ENCODE measurements around the gene CDKN1A.

DNA sequence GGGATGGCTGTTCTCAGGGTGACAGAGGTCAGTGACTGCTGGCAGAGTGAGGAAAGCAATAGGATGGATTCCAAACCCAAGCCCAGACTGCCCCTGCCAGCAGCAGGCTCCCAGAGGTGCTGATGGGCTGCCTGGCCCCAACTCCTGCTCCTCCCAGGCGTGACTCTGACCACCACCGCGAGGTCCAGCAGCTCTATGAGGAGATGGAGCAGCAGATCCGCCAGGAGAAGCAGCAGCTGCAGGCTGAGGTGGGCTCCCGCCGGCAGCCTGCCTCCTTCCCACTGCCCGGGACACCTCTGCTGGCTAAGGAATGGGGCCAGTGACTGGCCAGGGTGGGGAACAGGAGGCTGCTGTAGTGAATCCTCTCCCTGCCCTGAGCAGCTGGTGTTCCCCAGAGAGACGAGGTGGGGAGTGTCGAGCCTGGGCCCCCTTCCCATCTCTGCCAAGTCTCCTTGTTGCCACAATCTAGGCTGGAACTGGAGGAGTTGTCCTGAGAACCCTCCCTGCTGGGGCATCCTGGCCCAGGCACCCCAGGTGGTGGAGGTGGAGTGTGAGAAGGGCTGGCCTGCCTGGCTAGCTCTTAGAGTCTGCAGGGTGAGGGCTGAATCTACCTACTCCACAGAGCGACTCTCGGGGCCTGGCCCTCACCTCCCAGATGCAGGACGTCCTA, 39.5 kb downstream of the CDKN1A start:
- TF ChIP-seq ZNF580 (tag by site-specific recombination; IDR thresholded peaks at IDR 0.05) (no peak), KLF9 (tag by site-specific recombination; IDR thresholded peaks at IDR 0.05; ENCODE audit: low read depth) (no peak), ATF2 (tag by site-specific recombination; IDR thresholded peaks at IDR 0.05; ENCODE audit: low read depth) (no peak), YY1 (tag by site-specific recombination; IDR thresholded peaks at IDR 0.05) (no peak), ZNF777 (tag by site-specific recombination; IDR thresholded peaks at IDR 0.05; ENCODE audit: borderline replicate concordance) (no peak), ZNF670 (tag by site-specific recombination; IDR thresholded peaks at IDR 0.05; ENCODE audit: low read depth) (no peak), ZSCAN16 (tag by site-specific recombination; IDR thresholded peaks at IDR 0.05) (no peak), HOXC10 (CRISPR knock-in tag; IDR thresholded peaks at IDR 0.05) (no peak), ZNF639 (tag by site-specific recombination; IDR thresholded peaks at IDR 0.05) (no peak), SETDB1 (IDR thresholded peaks at IDR 0.05; ENCODE audit: insufficient read length, low read length) (no peak)
- TF ChIP-seq, protein P1, sequence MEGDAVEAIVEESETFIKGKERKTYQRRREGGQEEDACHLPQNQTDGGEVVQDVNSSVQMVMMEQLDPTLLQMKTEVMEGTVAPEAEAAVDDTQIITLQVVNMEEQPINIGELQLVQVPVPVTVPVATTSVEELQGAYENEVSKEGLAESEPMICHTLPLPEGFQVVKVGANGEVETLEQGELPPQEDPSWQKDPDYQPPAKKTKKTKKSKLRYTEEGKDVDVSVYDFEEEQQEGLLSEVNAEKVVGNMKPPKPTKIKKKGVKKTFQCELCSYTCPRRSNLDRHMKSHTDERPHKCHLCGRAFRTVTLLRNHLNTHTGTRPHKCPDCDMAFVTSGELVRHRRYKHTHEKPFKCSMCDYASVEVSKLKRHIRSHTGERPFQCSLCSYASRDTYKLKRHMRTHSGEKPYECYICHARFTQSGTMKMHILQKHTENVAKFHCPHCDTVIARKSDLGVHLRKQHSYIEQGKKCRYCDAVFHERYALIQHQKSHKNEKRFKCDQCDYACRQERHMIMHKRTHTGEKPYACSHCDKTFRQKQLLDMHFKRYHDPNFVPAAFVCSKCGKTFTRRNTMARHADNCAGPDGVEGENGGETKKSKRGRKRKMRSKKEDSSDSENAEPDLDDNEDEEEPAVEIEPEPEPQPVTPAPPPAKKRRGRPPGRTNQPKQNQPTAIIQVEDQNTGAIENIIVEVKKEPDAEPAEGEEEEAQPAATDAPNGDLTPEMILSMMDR (tag by site-specific recombination; IDR thresholded peaks at IDR 0.05), result no peak
- TF ChIP-seq, protein P2, sequence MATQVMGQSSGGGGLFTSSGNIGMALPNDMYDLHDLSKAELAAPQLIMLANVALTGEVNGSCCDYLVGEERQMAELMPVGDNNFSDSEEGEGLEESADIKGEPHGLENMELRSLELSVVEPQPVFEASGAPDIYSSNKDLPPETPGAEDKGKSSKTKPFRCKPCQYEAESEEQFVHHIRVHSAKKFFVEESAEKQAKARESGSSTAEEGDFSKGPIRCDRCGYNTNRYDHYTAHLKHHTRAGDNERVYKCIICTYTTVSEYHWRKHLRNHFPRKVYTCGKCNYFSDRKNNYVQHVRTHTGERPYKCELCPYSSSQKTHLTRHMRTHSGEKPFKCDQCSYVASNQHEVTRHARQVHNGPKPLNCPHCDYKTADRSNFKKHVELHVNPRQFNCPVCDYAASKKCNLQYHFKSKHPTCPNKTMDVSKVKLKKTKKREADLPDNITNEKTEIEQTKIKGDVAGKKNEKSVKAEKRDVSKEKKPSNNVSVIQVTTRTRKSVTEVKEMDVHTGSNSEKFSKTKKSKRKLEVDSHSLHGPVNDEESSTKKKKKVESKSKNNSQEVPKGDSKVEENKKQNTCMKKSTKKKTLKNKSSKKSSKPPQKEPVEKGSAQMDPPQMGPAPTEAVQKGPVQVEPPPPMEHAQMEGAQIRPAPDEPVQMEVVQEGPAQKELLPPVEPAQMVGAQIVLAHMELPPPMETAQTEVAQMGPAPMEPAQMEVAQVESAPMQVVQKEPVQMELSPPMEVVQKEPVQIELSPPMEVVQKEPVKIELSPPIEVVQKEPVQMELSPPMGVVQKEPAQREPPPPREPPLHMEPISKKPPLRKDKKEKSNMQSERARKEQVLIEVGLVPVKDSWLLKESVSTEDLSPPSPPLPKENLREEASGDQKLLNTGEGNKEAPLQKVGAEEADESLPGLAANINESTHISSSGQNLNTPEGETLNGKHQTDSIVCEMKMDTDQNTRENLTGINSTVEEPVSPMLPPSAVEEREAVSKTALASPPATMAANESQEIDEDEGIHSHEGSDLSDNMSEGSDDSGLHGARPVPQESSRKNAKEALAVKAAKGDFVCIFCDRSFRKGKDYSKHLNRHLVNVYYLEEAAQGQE (tag by site-specific recombination; IDR thresholded peaks at IDR 0.05), result no peak
- TF ChIP-seq, protein P3, sequence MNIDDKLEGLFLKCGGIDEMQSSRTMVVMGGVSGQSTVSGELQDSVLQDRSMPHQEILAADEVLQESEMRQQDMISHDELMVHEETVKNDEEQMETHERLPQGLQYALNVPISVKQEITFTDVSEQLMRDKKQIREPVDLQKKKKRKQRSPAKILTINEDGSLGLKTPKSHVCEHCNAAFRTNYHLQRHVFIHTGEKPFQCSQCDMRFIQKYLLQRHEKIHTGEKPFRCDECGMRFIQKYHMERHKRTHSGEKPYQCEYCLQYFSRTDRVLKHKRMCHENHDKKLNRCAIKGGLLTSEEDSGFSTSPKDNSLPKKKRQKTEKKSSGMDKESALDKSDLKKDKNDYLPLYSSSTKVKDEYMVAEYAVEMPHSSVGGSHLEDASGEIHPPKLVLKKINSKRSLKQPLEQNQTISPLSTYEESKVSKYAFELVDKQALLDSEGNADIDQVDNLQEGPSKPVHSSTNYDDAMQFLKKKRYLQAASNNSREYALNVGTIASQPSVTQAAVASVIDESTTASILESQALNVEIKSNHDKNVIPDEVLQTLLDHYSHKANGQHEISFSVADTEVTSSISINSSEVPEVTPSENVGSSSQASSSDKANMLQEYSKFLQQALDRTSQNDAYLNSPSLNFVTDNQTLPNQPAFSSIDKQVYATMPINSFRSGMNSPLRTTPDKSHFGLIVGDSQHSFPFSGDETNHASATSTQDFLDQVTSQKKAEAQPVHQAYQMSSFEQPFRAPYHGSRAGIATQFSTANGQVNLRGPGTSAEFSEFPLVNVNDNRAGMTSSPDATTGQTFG (tag by site-specific recombination; IDR thresholded peaks at IDR 0.05; ENCODE audit: borderline replicate concordance), result no peak
